Islet of Langerhans (tissue), 1 donor: ENCODE data around the gene THRB.

Experiments
- FAIRE-seq: peaks from one replicate; lab custom pipeline; 2011; peaks lifted over from hg19 to GRCh38; lab: Jason Lieb, UNC

THRB gene

DNA sequence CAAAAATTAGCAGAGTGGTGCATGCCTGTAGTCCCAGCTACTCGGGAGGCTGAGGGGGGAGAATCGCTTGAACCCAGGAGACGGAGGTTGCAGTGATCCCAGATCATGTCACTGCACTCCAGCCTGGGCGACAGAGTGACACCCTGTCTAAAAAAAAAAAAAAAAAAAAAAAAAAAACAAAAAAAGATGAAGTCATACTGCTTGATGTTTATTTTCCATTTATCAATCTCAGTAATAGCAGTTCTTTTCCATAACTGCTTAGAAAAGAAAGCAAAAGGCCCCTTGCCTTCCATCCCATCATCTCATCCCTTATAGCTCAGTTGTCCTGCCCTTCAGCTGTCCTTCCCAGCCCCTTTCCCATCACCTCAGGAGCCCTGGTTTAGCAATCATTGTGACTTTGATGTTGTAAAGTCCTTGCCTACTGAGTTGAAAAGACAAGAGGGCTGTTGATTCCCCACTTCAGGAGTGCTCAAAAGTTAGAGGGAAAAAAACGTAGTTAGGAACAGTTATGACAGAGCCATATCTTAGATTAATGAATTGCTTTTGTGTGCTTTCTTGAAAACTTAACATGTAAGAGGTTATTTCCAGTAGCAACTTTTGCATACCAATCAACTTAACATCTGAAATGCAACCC lies 18.0 kb upstream of the THRB start:
- no peak for FAIRE-seq

DNA sequence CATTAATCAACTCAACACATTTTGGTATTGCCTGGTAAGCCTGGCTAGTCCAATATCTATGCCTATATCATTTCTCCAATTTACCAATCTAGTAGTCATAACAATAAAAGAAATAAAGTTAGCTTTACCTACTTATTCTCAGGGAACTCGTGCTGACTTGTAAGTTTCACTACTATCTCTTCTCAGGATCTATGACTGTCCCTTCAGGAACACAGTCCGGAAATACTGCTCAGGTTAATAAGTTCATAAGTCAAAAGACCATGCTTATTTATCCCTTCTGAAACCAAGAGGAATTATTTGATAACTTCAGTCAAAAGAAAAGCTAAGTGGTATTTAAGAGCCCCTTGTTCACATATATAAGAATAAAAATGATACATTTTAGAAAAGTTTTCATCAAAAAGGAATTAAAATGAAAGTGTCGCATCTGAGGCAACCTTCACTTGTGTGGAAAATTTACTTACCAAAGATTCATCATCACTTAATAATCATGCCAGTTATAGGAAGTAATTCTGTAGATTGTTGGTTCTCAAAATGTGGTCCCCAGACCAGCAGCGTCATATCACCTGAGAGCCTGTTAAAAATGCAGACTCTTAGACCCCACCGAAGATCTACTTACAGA lies 15.5 kb upstream of the THRB start:
- FAIRE-seq = no peak

DNA sequence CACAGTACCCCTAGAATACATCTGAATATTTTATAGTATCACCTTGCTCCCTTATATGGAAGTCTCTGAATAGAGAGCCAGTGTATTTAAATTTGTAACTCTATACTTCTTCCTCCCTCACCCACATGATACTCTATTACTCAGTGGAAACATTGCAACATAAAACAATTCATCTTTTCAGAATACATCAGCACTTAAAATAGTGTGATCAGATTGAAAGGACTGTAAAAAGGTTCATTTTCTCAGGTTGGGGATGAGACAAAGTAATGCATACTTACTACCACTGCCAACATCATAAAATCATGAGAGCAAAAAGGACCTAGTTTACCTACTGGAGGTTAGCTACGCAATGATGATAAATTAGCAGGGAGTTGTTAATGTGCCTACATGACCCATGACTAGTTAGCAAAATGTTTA lies 13.8 kb upstream of the THRB start:
- no peak for FAIRE-seq

DNA sequence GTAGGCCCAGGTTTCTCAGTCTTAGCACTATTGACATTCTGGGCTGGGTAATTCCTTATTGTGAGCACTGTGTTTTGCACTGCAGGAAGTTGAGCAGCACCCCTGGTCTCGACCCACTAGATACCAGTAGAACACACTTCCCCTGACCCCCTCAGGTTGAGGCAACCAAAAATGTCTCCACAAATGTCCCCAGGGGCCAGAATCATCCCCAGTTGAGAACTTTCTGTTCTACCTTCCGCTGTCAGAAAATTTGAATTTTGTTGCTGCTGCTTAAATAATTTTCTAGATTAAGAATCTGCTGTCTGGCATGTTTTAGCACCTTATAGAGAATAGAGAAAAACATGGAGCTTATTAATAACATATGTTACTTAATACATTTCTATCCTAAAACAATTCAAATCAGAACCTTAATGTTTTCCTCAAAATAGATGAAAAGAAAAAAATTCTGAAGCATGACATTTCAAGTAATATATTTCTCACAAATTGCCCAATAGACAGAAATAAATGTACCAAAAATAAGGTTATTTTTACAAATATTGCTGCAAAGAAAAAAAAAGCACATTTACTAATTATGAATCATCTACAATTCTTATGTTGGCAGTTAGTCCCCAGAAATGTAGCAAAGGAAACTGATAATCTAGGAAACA lies 13.2 kb upstream of the THRB start:
- no peak for FAIRE-seq

DNA sequence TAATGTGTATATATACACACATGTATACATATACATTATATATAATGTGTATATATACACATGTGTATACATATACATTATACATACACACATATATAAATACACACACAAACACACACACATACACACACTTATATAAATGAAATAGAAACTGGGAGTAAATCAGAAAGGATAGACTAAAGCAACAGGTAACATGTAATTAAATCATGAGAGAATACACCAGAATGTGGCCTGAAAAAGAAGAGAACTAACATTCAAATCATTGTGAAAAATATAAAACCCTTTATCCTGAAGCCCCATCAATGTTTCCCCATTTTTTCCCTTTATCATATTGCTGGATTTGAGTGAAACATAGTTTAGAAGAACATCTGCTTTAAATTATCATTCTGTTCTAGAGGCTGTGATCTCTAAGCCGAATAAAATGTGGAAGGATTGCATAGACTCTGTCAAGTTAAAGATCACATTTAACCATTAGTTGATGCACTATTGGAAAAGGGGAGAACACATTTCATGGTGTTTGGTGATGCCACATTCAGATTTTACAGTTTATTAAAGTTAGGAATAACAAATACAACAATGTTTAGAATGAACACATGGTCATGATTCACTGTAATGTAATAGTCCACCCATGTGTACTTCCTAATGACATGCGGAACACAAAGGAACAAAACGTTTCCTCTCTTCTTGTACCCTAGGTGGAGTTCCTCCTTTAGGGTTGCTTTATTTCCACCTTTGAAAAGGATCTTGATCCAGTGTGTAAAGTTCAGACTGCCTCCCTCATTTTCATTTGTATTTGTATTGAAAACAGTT lies 12.5 kb upstream of the THRB start:
- no peak for FAIRE-seq

DNA sequence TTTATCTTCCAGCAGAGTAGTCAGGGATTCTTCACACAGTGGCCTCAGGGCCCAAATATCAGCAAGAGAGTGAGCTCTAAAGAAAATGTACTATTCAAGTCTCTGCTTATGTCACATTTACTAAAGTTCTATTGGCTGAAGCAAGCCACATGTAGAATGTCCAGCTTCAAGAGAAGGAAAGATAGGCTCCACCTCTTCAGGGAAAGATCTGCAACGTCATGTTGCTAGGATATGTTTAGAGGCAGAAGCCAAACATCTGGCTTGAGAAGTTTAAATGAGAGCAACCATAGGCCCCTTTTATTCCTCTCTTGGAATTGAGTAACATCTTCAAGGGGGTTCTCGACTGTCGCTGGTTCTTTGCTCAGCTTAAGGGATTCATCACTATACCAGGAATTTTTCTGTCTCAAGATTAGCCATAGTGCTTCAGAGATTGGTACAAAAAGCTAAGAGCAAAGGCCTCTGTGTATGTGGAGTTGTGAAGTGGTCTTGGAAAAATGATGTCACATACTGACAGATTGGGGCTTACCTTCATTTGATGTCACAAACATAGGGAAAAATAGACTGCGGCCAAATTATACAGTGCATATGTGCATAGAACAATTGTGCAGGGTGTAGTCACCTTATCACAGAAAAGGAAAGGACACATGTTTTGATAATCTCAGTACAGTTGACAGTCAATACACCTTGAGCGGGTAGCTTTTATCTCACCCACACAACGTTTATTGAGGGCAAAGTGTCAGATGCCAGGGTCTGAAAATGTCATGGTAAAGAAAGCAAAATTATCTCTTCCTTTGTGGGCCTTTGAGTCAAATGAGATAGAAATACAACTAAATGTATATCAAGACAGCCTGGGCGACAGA lies 11.3 kb upstream of the THRB start:
- FAIRE-seq = no peak

DNA sequence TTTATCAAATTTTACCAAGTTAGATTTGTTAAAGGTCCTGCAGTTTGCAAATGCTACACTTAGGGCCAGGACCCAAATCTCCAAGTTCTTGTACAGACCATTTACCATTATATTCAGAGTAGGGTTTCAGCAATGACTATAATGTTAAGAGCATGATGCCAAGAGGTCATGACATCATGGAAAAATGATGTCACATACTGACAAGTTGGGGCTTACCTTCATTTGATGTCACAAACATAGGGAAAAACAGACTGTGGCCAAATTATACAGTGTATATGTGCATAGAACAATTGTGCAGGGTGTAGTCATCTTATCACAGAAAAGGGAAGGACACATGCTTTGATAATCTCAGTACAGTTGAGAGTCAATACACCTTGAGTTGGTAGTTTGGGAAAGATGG lies 10.1 kb upstream of the THRB start:
- FAIRE-seq = no peak

DNA sequence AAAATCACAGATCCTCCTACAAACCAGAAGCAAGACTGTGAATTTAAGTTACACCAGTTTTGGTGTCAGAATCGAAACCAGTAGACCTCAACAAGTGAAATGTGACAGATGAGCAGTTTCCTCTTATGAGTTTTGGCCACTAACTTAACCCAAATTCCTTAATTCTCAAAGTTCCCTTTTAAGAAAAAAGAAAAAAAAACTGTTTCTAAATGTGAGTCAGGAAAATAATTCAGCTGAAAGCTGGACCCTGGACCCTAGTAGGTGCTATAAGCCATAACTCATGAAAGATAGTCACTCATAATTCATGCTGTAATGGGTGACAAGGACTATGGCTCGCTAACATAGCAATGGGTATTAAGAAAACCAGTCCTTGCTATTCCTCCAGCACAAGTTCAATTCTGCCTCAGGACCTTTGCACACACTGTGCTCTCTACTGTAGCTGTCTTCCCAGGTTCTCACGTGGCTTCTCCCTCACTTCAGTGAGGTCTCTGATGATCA lies 9.0 kb upstream of the THRB start:
- no peak for FAIRE-seq

DNA sequence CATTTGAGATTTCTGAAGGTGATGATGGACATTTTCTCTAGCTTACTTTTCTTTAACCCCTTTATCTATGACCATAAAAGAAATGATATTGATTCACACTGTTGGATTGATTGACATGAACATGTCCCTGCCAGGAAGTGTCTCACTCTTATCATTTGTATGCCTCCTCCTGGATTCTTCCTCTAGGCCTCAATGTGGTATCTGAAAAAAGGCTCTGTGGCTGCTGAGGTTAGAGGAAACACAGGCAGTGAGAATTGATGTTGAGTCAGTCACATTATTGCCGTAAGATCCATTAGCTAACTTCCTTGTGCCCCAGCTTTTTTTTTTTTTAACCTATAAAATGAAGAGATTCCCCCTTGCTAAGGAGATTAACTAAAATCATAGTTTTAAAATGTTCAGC lies 8.0 kb upstream of the THRB start:
- no peak for FAIRE-seq

DNA sequence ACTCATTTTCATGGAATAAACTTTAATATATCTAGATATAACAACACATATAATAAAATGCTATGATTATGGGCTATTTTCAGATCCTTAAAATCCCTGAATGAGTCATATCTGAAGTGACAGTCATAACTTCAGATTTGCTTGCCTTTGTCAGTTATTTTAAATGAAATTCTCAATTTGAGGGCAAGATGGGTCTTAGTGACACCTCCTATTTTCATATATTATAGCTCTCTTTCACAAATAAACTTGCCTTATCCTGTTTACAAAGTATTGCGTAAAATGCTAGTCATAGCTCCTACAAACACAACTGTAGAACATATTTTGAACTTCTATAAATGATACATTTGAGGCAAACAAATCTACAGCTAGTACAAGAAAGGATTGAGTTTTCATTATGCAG lies 6.2 kb upstream of the THRB start:
- no peak for FAIRE-seq

DNA sequence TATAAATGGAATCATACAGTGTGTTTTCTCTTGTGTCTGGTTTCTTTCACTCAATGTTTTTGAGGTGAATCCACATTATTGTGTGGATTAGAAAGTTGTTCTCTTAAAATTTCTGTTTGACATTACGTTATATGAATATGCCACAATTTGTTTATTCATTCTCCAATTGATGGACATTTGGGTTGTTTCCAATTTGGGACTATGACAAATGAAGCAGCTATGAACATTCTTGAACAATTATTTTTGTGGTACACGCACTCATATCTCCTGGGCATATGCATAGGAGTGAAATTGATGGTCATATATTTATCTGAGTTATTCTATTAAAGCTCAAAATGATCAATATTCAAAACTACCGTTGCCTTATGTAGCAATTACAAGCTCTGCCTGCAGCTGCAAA lies 5.3 kb upstream of the THRB start:
- no peak for FAIRE-seq

DNA sequence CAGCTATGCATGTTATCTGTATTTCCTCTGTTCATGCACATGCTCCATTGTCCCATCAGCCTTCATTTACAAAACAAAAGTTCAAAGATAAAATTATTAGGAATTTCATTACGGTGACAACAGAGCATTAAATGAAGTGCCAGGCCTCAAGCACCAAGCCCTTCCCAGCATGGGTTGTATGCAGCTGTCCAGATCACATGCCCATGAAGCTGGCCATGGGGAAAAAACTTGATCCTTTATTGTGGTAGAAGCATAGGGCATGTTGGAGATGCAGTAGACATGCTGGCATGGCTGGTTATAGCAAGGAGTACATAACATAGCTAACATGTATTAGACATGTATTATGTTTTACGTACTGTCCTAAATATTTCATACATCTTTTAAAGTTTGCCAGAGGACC lies 4.1 kb upstream of the THRB start:
- FAIRE-seq = no peak

DNA sequence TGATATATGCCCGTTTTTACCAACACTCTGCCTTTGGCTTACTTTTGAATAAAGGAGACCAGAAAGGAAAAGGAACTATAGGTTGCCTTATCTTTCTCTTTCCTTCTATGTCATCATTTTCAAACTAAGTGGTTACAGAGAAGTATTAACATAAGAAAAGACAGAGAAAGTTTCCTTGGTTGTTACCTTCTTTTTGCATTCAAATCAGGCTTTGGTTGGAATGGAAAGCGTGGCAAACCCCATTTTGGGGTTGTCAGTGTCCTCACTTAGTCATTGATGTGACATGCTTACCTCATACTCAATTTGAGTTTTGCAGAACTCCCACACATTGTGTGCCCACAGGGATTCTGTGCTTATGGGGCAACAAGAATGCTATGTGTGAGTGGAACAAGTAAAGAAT lies 3.7 kb upstream of the THRB start:
- FAIRE-seq = no peak

DNA sequence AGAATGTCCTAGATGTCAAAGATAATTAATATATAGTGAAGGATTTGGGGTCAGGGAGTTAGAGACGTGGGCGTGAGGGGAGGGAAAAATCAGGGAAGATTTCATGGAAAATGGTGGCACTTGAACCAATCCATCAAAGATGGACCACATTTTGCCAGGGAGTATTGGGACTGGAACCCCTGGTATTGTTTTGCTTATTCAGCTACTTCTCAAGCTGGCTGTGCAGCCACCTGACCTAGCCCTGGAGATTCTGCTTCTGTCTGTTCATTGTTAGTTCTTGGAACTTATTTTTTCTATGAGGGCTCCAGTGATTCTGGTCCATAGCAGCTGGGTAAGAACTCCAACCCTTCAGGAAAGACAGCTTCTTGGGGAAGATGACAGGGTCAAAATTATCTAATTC lies 3.3 kb upstream of the THRB start:
- FAIRE-seq = no peak

DNA sequence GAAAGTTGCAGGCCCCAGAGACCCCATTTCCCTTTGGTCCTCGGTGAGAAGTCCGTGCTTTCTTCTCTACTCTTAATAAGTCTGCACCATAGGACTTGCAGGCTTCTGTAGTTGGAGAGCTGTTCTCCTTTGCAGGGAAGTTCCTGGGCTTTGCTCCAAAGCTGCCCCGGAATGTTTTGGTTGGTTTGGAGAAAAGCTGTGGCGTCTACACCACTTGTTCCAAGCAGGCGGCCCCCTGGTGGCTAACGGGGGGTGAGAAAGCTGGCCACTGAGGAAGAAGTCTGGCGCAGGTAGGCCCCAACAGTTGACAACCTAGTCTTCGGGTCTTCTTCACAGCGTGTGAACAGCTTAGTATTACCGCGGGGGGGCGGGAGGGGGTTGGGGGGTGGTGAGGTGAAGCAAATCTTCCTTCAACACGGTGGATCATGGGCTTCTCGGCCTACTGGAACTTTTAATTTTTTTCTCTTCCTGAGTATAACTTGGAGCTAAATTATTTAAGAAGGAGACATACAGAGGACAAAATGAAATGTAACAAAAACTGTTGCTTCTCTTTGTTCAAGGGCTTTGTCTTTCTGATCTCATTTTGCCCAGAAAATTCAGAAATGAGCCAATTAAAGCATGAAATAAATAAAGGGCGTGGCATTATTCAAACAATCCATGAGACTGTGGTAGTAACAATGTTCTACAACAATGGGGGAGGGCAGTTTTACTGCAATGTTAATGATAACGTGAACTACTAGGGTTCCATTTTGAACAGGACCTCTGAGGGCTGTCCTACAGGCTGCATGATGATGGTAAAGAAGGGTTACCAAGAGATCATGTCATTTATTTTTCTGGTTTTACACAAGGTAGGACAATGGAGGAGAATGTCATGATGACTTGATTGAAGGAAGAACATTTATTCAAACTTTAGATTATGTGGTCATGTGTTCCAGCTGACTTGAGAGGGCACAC lies 2.2 kb upstream of the THRB start:
- no peak for FAIRE-seq

DNA sequence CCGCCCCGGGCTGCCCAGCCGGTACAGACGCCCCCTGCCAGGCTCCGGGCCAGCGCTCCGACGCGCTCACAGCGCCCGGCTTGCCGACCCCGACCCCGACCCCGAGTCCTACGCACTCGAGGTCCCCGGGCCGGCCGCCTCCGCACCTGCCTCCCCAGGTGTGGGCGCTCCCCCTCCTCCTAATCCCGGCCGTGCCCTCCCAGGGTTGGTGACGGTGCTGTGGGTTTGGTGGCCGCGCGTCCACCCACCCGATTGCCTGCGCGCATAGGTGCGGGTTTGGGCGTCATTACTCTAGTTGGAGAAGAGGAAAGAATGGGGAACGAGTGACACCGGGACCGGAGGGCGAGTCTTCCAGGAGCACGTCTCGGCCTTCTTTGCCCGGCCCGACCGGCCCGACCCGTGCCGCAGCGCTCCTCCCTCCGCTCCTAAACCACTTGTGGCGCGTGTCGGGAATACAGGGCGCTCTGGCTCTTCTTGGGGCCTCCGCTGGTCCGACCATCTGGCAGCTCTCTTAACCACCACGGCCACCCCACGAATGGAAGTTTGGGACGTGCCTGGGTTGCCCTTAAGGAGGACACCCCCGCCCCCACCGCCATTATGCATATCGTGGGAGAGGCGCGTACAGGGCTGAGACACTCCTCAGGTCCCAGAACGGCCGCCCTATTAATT lies 810 bp upstream of the THRB start:
- no peak for FAIRE-seq

DNA sequence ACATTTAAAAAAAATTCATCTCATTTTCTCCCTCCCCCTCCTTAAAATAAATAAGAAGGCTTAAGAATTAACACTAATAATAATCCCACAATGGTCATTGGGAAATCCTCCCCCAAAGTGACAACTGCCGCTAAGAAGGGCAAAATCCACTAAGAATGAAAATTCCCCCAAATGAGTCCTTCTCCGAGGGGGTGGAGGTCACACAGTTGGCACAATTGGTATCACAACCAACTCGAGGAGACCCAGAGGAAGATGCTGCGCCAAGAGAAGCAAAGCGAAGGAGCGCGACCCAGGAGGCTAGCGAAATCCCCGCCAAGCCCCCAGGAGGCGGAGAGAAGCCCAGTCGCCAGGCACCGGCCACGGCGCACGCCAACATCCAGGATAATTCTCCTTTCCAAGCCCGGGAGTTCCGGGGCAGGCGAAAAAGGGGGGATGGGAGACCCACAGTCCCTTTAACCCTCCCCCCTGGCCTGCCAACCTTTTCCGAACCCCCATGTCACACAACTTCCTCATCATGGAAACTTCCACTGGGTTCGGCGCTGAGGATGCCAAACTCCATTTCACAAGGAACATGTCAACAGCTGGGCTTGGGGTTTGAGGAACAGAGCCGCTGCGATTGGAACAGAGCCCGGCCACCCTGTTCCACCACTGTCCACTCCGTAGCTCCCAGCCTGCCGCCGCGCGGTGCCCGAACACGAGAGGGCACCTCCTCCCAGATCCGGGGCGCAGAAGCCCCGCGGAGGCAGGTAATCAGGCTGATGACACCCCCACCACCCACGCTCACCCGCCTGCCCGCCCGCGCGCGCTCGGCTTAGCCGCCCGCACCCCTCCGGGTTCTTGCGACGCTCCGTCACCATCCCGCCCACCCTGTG lies 668 bp downstream of the THRB start:
- FAIRE-seq = no peak

DNA sequence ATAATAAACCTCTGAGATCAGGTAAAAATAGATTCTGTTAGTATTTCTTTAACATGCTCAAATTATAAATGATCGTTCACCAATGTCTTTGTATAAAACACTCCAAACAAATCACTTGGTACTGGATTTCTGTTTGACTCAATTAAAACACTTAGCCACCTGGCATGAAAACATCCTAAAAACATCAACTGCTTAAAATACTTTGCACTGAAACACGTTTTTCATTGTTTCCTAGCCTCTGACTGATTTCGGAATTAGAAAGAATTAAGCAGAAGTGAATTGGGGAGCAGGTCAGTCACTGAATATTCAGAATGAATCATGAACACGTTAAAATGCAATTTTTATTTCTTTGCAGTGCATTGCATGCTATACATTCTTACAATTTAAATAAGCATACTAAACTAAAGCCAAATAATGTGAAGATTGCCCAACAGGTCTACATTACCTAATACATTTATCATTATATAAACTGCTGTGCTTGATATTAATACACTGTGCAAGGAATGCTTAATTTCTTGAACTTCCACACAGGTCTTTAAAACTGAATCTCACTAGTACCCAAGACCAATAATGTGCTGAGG lies 1.6 kb downstream of the THRB start:
- no peak for FAIRE-seq

DNA sequence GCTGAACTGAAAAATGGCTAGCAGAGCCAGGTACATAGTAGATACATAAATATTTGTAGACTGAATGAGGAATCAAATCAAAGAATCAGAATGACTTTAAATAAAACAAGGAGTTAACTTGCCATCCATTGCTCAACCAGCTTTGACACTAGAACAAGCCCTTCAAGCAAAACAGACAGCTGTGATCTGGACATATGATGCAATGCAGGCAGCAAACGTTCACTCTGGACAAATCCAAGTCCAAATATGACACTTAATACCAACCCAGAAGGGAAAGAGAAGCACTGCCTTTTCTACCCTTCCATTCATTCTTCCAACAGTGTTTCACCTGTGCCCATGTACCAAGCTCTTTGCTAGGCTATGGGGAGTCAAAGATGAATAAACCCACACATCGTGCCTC lies 4.5 kb downstream of the THRB start:
- no peak for FAIRE-seq
